ENCODE data around the gene CTSO. TPM values are rescaled to one million over a fixed set of nuclear protein-coding genes. Genes with fewer than 3 reads are reported as not detected.

The CTSO gene
- total and polyA plus RNA-seq, 2 experiments from 2014 or later: 0.44 to 0.83 TPM

GRCh38 chr4:155885666-155886065, 68.0 kb downstream of the CTSO start:
- ATAC-seq: no peak

More at GRCh38 chr4:155885666-155886065, 68.0 kb downstream of the CTSO start:
- H4K20me1 ChIP-seq (replicated peaks; ENCODE audit: insufficient read depth): no peaks in the 10 kb centered on the region
- no peaks in the 10 kb centered on the region for H3K27me3 ChIP-seq (ENCODE audit: insufficient read depth)
- H2AFZ ChIP-seq: no peak overlapping the region
- no peak for DNase-seq (ENCODE audit: low spot score)
- H3F3A ChIP-seq (replicated peaks; ENCODE audit: low read depth): no peaks in the 10 kb centered on the region
- H3K79me2 ChIP-seq (replicated peaks; ENCODE audit: insufficient read depth): no peaks in the 10 kb centered on the region
- H3K4me1 Mint-ChIP-seq: peaks cover 3% of the 10 kb centered on the region; the same call in 2 of the 3 replicates
- peaks cover 23% of the 10 kb centered on the region for H3K9me3 Mint-ChIP-seq
- H3K27ac Mint-ChIP-seq: no peak overlapping the region
- H3K4me1 ChIP-seq (ENCODE audit: insufficient read depth): no peaks in the 10 kb centered on the region
- peaks cover 21% of the 10 kb centered on the region for H3K36me3 Mint-ChIP-seq (ENCODE audit: low read depth)
- H3K27me3 Mint-ChIP-seq (ENCODE audit: insufficient read depth, low read depth, poor library complexity): no peaks in the 10 kb centered on the region
- H3K36me3 ChIP-seq (ENCODE audit: insufficient read depth): no peaks in the 10 kb centered on the region
- H3K4me3 Mint-ChIP-seq: no peak overlapping the region
- H3K9me2 ChIP-seq (ENCODE audit: insufficient read depth): no peaks in the 10 kb centered on the region; the same call in 1 of the 2 replicates
- H3K4me2 ChIP-seq: no peak overlapping the region
- no peak overlapping the region for H3K4me3 ChIP-seq
- TF ChIP-seq STAT1 (IDR thresholded peaks at IDR 0.05; ENCODE audit: unreplicated experiment) (no peak), CREB1 (CRISPR knock-in tag; IDR thresholded peaks at IDR 0.05; ENCODE audit: low read depth) (no peak), CTCF (conservative IDR thresholded peaks at IDR 0.05; ENCODE audit: low read depth in 2 of 2) (no peak), REST (IDR thresholded peaks at IDR 0.05; ENCODE audit: unreplicated experiment) (no peak), EZH2 (IDR thresholded peaks at IDR 0.05; ENCODE audit: low read depth, unreplicated experiment) (no peak)
- H3K27ac ChIP-seq (ENCODE audit: low read depth): no peak overlapping the region

All from GM23338 (cell line).